HG03108 (cell line): ENCODE results near the gene TCEAL1.

Source experiments
- ATAC-seq: cut with Tn5 transposase; IDR thresholded peaks from one replicate; pipeline ENCODE4 v1.9.1; 2021; ENCODE audit warnings: moderate library complexity; ENCODE audit not compliant: unreplicated experiment

The TCEAL1 gene

GRCh38 chrX:103678199-103678993 lies 49.6 kb downstream of the TCEAL1 start:
- no peak for ATAC-seq
